ENCODE measurements around the gene AIF1L. TPM values are rescaled to one million over a fixed set of nuclear protein-coding genes. Genes with fewer than 3 reads are reported as not detected.
"Not testable (repeated sequence)": the region's sequence is repeated elsewhere in the genome, so short reads cannot be mapped to it uniquely, and the experiment has no call there.

The AIF1L gene
- polyA plus RNA-seq, 4 donors = 21.4 to 384 (median 370) TPM

DNA sequence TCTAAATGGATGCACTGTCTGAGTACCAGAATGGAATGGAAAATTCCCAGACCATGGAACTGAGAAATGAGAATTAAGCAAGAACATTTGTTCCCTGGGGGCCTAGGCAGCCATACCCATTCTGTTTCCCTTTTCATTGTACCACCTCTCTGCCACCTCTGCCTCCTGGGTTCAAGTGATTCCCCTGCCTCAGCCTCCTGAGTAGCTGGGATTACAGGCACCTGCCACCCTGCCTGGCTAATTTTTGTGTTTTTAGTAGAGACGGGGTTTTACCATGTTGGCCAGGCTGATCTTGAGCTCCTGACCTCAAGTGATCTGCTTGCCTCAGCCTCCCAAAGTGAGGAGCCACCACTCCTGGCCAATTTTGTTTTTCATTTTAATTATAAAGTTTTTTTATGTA, 62.3 kb downstream of the AIF1L start:
- DNase-seq (ENCODE audit: low read depth in 4 of 4, low spot score in 3 of 4) = not testable (repeated sequence)

DNA sequence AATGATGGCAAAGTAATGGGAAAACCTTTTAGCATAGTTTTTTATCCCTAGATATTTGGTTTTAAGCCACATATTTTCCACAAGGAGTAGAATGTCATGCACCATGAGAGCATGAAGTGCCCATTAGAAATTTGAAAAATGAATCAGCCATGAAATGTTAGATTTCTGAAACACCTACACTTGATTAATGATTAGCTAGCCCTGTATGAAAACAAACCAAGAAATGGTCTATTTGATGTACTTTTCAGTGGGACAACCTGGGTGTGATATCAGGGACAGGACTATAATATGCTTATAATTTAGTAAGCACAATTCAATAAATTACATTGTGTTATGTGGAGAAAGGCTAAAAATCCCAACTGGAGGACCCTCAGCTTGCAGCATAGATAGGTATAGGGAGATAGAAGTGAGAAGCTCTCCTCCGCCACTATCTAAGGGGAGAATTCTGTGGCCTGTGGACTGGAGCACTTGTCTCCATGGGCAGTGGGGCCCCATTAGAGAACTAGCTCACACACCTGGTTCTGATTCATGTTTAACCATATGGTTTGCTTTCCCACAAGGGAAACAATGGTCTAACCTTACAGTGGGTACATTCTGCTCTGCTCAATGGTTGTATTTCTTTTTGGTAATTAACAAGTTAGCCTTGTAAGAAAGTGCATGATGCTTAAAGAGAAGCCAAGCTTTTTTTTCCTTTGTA, 64.2 kb downstream of the AIF1L start:
- no peak for DNase-seq (ENCODE audit: low read depth in 4 of 4, low spot score in 3 of 4)

- no peak for DNase-seq (ENCODE audit: low read depth in 4 of 4, low spot score in 3 of 4)
Measured at GRCh38 chr9:131161585-131161984, 65.3 kb downstream of the AIF1L start.

DNA sequence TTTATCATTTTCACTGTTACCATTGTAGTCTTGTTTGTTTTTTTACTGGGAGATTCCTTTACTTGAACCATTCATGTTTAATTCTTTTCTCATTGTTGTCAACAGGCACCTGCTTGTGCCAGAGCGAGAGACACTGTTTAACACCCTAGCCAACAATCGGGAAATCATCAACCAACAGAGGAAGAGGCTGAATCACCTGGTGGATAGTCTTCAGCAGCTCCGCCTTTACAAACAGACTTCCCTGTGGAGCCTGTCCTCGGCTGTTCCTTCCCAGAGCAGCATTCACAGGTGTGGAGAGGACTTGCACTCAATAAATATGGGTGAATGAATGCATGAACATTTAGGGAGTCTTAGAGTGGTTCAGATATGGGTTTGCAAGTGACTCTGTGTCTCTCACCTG, 66.6 kb downstream of the AIF1L start:
- DNase-seq (ENCODE audit: low read depth in 4 of 4, low spot score in 3 of 4) = no peak

GRCh38 chr9:131165523-131165922, 69.2 kb downstream of the AIF1L start:
- no peak for DNase-seq (ENCODE audit: low read depth in 4 of 4, low spot score in 3 of 4)

GRCh38 chr9:131167146-131167692, 70.9 kb downstream of the AIF1L start:
- no peak for DNase-seq (ENCODE audit: low read depth in 4 of 4, low spot score in 3 of 4)

DNA sequence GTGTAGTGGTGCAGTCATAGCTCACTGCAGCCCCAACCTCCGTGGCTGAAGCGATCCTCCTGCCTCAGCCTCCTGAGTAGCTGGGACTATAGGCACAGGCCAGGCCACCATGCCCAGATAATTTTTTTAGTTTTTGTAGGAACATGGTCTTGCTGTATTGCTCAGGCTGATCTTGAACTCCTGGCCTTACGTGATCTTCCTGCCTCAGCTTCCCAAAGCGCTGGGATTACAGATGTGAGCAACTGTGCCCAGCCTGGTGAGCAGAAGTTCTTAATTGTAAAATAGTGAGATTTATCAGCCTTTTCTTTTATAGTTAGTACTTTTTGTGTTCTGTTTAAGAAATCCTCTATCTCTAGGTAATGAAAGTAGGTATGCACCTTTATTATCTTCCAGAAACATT, 71.6 kb downstream of the AIF1L start:
- DNase-seq (ENCODE audit: low read depth in 4 of 4, low spot score in 3 of 4) = no peak

- peak in 1 of 4 donors; percentile 14 for DNase-seq (ENCODE audit: low read depth in 4 of 4, low spot score in 3 of 4)
Measured at GRCh38 chr9:131169563-131170240, 73.4 kb downstream of the AIF1L start.

Other genes starting within 250 kb of the AIF1L start
- gene QRFP, start 199.7 kb upstream of the AIF1L start, polyA plus RNA-seq (ENCODE audit: insufficient read length in 4 of 4) = under 1 TPM; 0.37 to 0.61 (median 0.59) TPM
- under 1 TPM in 3 of 4 donors, not detected in 1; 0.19 to 0.43 (median 0.36) TPM for gene FIBCD1, start 157.3 kb upstream of the AIF1L start, polyA plus RNA-seq (ENCODE audit: insufficient read length in 4 of 4)
- gene LAMC3, start 87.4 kb upstream of the AIF1L start, polyA plus RNA-seq (ENCODE audit: insufficient read length in 4 of 4) = 10 to 100 TPM in 3 of 4 donors, 1 to 10 TPM in 1; 1.8 to 33.9 (median 23.3) TPM
- 10 to 100 TPM; 34.3 to 70.6 (median 56.7) TPM for gene NUP214, start 29.1 kb downstream of the AIF1L start, polyA plus RNA-seq (ENCODE audit: insufficient read length in 4 of 4)
- 1 to 10 TPM; 2.6 to 3.8 (median 2.9) TPM for gene FAM78A, start 180.0 kb downstream of the AIF1L start, polyA plus RNA-seq (ENCODE audit: insufficient read length in 4 of 4)
- 1 to 10 TPM; 2.1 to 3.4 (median 2.8) TPM for gene PLPP7, start 193.2 kb downstream of the AIF1L start, polyA plus RNA-seq (ENCODE audit: insufficient read length in 4 of 4)

All from left renal pelvis (tissue), 4 donors.